Measurements from ENCODE around the gene TRAPPC14. TPM values are rescaled to one million over a fixed set of nuclear protein-coding genes. Genes with fewer than 3 reads are reported as not detected.

The TRAPPC14 gene
- total RNA-seq, 1 donor from 2014 or later = 58.1 TPM

DNA sequence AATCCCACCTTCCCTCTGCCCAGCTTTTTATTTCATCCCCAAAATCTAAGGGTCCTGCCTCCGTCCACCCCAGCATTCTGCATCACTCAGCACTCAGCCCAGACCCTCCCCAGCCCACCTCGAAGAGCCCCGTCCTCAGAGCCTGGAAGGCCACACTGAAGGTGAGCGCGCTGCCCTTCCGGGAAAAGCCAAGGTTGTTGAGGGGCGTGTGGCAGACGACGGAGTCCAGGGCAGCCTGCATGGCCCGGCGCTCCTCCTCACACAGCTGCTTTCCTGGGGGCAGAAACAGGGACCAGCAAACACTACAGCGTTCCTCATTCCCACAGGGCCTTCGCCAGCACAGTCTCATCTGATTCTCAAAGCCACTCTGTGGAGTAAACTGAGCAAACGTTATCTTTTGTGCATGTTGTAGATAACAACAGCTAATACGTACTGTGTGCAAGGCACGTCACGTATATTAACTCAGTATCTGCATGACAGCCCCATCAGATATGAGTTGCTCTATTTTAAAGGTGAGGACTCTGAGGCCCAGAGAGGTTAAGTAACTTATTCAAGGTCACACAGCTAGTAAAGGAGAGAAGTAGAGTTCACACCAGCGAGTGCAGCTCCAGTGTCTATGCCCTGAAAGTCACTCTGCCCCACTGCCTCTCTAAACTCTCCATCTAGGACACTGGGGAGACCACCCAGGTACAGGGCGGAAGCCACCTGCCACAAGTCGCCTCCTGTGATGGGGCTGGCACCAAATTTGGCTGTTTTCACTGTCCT is 2.8 kb downstream of the TRAPPC14 start:
- intact Hi-C loops (cut with micrococcal nuclease) = no loop called here

DNA sequence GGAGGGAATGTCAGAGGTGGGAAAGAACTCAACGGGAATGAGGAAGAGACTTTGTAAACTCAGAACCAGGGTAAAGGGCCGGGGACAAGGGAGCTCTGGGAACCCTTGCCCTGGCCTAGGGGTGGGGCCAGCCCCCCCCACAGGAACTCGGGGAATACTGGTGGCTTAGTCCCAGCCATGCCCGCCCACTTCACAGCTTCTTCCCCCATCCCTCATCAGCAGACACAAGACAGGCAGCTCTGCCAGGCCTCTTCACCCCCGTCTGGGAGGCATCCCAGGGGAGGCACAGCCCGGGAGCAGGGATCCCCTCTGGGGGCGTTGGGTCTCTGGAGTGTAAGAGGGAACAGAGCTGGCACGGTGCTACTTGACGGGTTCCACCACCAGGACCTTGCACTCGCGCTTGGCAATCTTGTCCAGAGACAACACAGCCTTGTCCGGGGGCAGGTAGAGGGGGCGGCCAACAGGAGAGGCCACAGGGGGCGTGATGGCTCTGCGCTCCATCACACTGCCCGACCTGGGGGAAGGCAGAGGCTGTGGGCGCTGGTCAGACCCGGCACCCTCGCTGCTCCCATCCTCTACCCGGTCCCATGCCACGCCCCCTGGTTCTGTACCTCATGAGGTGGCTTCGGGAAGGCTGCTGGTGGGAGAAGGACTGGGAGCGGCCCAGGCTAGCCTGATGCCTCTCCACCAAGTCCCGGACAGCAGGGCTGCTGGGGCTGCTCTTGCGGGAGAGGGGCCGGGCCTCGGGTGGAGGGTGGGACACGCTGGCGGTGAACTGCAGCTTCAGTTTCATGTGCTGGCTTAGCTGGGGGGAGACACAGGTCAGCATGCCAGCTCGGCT is 3.7 kb downstream of the TRAPPC14 start:
- intact Hi-C loops (cut with micrococcal nuclease) = no loop called here

DNA sequence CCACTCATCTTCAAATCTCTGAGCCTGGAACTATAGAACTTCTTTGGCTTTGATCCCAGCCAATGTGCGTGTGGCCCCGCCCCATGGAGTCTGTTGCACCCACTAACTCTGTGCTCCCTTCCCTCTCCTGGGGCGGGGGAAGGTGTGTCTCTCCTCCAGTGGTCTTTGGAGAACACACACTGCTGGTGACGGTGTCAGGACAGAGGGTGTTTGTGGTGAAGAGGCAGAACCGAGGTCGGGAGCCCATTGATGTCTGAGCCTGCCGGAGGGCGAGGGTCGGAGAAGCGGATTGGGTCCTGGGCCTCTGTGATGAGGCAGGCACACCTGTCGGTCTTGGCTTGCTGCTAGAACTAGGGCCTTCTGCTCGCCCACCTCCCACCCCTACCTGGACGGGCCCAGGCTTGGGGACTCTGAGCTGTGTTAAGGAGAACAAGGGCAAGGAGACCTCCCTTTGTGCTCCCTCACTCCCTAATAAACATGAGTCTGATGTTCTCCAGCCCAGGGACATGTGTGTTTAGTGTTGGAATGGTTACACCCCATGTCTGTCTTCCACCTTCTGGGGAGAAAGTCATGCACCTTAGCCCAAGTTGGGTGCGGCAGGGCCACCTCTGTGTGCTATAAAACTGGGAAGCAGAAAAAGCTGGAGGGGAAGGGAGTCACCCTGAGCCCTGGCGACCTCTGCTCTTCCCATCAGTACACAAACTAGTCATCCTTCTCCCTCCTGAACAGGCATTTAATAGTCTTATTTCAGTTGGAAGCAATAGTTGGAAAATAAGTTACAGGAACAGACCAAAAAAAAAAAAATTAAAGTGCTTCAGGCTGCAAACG is 4.6 kb downstream of the TRAPPC14 start:
- intact Hi-C loops (cut with micrococcal nuclease) = no loop called here

DNA sequence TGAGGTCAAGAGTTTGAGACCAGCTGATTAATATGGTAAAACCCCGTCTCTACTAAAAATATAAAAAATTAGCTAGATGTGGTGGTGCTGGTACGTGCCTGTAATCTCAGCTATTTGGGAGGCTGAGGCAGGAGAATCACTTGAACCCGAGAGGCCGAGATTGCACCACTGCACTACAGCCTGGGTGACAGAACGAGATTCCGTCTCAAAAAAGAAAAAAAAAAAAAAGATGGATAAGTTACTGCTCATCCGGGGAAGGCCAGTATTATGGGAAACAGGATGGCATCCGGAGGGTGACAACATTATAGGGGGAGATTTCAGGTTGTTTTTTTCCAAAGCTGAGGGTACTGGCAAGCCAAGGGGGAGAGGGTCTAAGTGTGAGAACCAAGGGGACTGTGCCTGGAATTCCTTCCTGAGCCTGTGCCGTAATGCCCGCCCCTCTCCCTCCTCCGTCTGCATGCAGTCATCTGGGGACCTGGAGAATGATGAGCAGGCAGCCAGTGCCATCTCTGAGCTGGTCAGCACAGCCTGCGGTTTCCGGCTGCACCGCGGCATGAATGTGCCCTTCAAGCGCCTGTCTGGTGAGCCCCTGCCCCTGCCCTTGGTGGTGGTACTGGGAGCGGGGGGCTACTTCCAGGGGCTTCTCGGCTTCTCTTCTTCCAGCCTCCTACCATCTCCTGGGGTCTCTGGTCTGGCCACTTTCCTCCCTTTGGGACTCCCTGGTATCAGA is 5.4 kb downstream of the TRAPPC14 start:
- intact Hi-C loops (cut with micrococcal nuclease) = no loop called here

DNA sequence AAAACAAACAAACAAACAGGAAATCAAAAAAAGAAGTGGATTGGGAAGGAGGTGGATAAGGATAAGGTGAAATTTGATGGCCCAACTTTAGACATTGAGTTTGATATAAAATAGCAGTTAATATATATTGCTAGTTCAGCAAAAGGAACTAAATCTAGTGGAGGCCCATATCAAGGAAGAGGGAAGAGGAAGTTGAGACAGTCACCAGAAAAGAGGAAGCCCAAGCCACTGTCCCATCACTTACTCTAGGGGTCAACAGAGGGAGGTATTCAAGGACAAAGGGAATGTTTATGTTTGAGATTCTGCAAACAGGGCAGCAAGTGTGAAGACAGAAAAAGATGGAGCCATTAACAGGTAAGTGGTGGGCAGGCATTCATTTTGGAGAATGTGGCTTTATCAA is 6.1 kb downstream of the TRAPPC14 start:
- intact Hi-C loops (cut with micrococcal nuclease) = no loop called here

DNA sequence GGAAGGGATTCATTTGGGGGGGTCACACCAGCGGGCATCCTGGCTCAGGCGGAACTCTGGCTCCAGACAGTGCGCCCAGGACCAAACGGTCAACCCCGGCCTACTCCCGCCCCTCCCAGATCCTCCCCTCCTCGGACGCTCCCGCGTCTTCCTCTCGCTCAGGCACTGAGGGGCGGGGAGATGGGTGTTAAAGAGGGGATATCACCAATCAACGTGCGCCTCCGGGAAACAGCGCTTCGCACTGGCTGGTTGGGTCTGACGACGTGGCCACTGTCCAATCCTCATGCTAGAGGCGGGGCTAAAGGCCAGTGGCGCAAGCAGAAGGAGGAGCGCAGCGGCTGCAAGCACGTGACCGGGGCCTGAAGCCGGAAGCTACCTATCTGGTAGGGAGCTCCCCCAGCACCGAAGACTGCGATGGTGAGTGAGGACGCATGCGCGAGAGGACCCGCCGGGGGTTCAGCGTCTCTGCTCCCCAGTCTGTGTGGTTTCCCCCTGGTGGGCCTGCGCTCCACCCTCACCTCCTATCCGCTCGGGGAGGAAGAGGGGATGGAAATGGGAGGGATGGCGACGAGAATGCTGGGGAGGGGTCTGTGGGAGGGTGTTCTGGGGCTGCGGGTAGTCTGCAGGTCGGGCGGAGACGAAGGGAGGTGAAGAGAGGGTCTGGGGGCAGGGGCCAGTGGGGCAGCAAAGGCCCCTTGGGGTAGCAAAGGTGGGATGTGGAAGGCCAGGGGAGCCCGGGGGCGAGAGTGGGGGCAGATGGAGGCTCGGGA is 9.8 kb downstream of the TRAPPC14 start, which contains the start of gene LAMTOR4:
Gene LAMTOR4, plus strand, starts transcription at position 360 of the 770 bp plus-strand sequence. Its CDS starts 55 bp downstream, at position 415.
- intact Hi-C loops (cut with micrococcal nuclease) = loop anchor here (1.0 to 5.0 kb wide), 10 partner anchors 10 to 280 kb away; partner anchors contain the start of genes AP4M1, CNPY4, GPC2 and MBLAC1

DNA sequence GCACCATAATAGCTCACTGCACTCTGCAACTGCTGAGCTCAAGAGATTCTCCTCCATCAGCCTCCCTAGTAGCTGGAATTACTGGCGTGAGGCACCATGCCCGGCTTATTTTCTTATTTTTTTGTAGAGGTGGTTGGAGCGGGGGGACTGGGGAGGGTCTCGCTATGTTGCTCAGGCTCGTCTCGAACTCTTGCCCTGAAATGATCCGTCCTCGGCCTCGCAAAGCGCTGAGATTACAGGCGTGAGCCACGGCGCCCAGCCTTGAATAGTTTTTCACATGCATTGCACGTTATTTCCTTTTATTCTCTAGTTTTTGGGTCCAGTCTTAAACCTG is 10.3 kb downstream of the TRAPPC14 start:
- intact Hi-C loops (cut with micrococcal nuclease) = loop anchor here (1.0 to 5.0 kb wide), 10 partner anchors 10 to 280 kb away; partner anchors contain the start of genes AP4M1, CNPY4, GPC2 and MBLAC1

DNA sequence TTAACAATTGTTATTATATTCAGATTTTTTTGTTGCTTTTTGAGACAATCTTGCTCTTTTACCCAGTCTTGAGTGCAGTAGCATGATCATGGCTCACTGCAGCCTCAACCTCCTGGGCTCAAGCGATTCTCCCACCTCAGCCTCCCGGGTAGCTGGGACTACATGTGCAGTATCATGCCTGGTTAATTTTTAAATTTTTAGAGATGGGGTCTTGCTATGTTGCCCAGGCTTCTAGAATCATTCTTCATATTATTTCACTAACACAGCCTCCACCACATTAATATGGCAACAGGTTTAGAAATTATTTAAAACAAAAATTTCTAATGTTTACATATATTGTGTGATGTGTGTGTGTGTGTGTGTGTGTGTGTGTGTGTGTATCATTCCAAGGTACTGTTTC is 11.2 kb downstream of the TRAPPC14 start:
- intact Hi-C loops (cut with micrococcal nuclease) = loop anchor here (5.0 kb wide), 1 partner anchor 125 kb away; no protein-coding TSS in a partner anchor

DNA sequence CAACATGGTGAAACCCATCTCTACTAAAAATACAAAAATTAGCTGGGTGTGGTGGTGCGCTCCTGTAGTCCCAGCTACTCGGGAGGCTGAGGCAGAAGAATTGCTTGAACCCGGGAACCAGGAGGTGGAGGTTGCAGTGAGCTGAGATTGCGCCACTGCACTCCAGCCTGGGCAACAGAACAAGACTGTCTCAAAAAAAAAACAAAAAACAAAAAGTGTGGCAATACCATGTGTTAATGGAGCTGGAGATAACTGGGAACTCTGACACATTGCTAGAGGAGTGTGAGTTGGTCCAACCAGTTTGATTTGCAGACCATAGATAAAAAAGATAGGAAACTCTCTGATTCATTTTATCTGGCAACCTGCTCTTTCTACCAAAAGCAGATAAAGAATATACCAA is 12.2 kb downstream of the TRAPPC14 start:
- intact Hi-C loops (cut with micrococcal nuclease) = loop anchor here (5.0 kb wide), 1 partner anchor 126 kb away; no protein-coding TSS in a partner anchor

DNA sequence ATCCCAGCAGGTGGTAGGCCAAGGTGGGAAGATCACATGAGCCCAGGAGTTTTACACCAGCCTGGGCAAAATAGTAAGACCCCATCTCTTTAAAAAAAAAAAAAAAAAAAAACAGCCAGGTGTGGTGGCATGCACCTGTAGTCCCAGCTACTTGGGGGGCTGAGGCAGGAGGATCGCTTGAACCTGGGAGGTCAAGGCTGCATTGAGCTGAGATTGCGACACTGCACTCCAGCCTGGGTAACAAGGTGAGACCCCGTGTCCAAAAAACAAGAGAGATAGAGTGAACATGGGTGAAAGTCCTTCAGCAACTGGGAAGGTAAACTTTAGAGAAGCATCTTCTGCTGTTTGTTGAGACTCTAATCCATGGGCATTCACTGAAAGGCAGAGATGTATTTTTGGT is 16.1 kb downstream of the TRAPPC14 start:
- intact Hi-C loops (cut with micrococcal nuclease) = no loop called here

DNA sequence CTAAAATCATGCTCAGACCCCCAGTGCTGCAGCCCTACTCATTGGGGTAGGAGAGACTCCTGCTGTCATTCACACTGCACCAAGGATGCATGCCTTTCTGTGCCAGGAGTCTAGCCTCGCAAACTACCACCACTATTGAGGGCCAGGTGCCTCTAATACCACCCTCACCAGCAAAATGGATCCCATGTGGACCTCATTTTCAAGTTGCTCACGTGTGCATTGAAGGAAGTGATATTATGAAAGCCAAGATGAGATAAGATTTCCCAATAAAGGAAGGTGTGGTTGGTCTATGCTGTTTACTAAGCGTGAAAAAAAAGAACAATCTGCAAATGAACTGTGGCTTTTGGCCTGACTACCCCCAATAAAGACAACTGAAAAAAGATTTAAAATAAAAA is 17.0 kb downstream of the TRAPPC14 start:
- intact Hi-C loops (cut with micrococcal nuclease) = no loop called here

DNA sequence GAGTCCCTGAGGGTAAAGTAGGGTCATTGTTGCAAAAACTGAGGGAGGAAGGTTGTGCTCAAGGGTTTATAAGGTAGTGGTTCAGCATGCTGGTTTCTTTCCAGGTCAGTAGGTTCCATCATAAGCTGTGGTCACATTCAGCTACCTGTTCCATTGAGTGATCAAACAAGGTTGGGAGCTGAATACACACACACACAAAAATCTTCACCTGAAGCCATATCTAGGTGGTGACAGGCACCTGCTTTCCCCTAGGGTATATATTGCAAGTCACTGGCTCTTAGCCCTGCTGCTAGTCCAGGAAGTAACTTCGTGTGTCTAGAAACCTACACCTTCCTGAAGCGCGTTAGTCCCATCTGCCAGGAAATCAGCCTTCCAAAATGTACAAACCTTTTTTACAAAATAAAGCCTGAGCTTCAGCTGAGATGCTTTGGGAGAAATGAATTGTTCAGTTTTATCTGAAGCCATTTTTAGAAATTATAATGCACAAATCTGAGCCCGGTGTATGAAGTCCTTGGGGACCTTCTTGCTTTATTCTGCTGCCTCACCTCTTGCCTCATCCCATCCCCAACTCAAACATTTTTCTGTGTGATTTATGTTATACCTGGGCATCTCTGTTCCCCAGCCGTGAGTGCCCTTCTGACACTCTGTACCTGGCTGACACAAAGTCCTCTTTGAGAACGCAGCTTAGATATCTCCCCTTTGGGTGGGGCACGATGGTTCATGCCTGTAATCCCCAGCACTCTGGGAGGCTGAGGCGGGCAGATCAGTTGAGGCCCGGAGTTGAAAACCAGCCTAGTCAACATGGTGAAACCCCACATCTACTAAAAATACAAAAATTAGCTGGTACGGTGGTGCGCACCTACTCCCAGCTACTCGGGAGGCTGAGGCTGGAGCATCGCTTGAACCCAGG is 20.4 kb downstream of the TRAPPC14 start:
- intact Hi-C loops (cut with micrococcal nuclease) = no loop called here

DNA sequence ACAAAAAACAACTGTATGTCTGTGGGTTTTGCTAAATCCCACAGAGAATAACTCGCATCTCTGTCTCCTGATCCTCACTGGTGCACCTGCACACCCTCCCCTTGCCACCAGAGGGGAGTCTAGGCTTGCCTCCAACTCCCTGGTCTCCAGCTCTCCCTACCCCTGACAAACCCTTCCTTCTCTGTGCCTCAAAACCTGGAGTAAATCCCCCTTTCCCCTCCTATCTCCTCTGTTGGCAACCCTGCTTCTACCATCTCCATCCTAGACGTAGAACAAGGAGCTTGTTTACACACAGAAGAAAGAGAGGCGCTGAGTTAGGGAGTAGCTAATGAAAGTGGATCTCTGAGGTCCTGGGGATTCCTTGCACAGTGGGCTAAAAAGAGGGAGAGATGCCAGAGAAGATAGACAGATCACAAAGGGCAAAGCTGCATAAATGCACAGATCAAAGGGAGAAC is 25.8 kb downstream of the TRAPPC14 start:
- intact Hi-C loops (cut with micrococcal nuclease) = loop anchor here (1.0 to 5.0 kb wide), 8 partner anchors 76 to 318 kb away; partner anchors contain the start of gene ZCWPW1

DNA sequence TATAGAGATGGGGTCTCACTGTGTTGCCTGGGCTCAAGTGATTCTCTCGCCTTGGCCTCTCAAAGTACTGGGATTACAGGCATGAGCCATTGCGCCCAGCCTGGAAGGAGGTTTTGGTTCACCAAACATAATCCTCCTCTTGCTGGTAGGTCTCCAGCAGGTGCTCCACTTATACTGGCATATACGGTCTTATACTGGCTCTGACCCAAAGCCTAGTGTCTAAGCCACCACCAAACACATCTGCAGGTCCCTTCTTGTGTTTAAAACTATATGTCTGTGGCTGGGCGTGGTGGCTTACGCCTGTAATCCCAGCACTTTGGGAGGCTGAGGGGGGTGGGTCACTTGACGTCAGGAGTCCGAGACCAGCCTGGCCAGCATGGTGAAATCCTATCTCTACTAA is 26.4 kb downstream of the TRAPPC14 start:
- intact Hi-C loops (cut with micrococcal nuclease) = loop anchor here (1.0 to 5.0 kb wide), 8 partner anchors 77 to 318 kb away; partner anchors contain the start of gene ZCWPW1

DNA sequence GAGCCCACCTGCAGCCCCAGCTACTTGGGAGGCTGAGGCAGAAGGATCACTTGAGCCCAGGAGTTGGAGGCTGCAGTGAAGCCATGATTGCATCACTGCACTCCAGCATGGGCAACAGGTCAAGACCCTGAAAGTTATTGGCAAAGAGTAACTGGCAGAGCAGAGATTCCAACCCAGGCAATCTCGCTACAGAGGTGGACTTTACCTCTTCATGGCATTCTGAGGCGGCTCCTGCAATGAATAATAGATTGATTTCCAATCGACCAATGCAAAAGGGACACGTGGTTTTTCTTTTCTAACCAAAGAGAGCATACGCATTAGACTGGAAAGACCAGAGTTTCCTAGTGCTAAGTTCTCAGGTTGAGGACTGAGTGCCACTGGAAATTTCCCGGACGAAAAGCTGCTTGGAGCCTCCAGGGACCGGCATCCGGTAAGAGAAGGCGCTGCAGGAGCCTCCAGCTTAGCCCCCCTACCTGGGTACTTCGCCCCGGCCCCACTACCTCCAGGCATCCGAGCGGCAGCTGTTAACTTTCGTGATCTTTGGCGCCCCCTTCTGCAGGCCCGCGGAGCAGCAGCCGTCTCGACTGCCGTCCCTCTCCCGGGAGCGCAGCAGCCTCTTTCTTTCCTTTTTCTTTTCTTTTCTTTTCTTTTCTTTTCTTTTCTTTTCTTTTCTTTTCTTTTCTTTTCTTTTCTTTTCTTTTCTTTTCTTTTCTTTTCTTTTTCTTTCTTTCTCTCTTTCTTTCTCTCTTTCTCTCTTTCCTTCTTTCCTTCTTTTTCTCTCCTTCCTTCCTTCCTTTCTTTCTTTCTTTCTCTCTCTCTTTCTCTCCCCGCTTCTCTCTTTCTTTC is 27.7 kb downstream of the TRAPPC14 start:
- intact Hi-C loops (cut with micrococcal nuclease) = loop anchor here (1.0 to 5.0 kb wide), 4 partner anchors 17 to 152 kb away; partner anchors contain the start of gene LAMTOR4

DNA sequence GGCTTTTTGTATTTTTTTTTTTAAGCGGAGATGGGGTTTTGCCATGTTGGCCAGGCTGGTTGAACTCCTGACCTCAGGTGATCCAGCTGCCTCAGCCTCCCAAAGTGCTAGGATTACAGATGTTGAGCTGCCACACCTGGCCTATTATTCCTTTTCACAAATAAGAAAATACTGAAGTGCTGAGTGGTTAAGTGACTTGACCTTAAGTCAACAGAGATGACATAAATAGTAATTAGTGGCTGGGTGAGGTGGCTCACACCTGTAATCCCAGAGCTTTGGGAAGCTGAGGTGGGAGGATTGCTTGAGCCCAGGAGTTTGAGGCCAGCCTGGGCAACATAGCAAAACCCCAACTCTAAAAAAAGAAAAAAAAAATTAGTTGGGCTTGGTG is 28.3 kb downstream of the TRAPPC14 start:
- intact Hi-C loops (cut with micrococcal nuclease) = loop anchor here (5.0 kb wide), 1 partner anchor 142 kb away; no protein-coding TSS in a partner anchor

DNA sequence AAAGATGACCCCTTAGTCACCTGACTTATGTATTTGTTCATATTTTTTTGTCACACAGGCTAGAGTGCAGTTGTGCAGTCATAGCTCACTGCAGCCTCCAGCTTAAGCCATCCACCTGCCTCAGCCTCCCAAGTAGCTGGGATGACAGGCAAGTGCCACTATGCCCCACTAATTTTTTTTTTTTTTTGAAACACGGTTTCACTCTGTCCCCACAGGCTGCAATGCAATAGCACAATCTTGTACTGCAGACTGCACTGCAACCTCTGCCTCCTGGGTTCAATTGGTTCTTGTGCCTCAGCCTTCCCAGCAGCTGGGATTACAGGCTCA is 29.9 kb downstream of the TRAPPC14 start:
- intact Hi-C loops (cut with micrococcal nuclease) = loop anchor here (10.0 kb wide), 1 partner anchor 546 kb away; the partner anchor contains the start of gene GNB2

All from T-helper 1 cell treated with Interleukin-12 subunit alpha and Interleukin-12 subunit beta and Interleukin-4 antibody, amounts not matched to agents 30 ng/mL and 1 ng/mL, for 36 hours (primary cell).